GM19455 (cell line): ENCODE data around the gene GNAZ.
"Not testable (repeated sequence)": the region's sequence is repeated elsewhere in the genome, so short reads cannot be mapped to it uniquely, and the experiment has no call there.

Experiments used
- ATAC-seq: cut with Tn5 transposase; IDR thresholded peaks from one replicate; pipeline ENCODE4 v1.9.1; 2021; ENCODE audit not compliant: unreplicated experiment

GNAZ gene

DNA sequence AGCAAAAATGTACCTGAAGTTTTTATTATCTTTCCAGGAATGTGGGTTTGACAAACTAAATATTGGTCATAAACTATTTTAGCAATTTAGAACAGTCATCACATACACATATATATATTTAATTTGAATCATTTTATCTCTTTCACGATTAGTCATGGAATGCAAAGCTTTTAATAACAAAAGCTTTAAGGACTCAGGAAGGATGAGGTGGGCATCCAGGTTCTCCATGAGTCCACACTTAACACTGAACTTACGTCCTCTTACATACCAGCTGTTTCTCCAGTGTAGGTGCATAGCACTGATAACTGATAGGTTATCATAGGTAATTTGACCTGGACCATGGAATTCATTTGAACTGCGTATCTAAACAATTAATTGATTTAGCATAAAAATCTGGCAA is 28.1 kb upstream of the GNAZ start:
- ATAC-seq: no peak

DNA sequence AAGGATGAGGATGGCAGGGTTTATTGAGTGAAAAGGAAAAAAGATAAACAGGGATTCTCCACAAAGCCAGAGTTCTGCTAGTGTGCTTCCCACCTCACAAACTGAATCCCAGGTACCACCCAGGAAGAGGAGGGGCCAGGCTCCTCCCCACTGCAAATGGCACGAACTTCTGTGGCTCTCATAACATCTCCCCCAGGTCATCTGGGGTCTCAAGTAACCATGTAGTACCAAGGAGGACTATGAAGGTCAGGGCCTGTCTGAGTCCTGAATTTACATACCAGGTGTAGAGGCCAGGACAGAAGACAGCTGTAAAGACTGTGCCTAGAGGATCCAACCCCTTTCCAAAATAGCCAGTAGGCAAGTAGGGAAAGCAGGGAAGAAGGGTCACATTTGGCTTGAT is 25.7 kb upstream of the GNAZ start:
- no peak for ATAC-seq

DNA sequence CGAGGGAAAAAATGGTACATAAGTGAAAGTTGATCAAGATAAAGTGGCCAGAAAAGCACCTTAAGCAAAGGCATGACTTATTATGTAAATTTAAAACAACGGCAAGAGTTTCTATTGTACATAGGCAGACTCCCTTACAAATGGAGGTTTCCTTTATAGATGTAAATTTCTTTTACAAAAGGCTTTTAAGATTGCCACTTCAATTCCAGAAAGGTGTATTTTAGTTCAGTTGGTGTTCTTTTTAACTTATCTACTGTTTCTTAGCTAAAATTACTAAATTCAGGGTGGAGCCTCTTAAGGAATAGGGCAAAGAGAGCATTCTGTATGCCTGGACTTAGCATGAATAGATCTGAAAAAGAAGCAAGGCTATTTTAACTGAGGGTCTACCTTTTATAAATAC is 24.9 kb upstream of the GNAZ start:
- no peak for ATAC-seq

DNA sequence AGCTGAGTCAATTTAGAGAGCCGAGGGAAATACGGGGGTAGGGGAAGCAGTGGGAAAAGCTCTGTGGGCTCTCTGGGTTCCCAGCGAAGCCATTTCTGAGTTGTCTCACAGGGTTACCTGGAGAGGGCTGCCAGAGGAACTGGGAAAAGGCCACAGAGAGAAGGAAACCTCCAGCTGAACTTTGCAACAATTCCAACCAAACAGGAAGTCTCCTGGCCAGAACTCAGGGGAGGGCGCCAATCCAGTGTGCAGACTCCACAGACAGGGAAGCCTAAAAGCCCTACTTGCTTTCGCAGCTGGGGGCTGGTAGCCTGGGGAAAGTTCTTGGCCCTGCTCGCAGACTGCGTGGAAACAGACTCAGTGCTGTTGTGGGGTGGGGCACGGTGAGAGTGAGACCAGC is 23.1 kb upstream of the GNAZ start:
- no peak for ATAC-seq

DNA sequence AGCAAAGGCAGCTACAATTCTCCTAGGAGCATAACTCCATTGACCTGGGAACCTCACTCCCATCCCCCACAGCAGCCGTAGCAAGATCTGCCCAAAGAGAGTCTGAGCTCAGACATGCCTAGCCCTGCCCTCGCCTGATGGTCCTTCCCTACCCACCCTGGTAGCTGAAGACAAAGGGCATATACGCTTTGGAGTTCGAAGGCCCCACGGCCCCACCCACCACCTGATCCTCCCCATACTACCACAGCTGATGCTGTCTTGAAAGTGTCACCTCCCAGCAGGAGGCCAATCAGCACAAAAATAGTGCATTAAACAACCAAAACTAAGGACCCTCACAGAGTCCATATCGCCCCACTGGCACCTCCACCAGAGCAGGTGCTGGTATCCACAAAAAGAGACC is 22.6 kb upstream of the GNAZ start:
- no peak for ATAC-seq

DNA sequence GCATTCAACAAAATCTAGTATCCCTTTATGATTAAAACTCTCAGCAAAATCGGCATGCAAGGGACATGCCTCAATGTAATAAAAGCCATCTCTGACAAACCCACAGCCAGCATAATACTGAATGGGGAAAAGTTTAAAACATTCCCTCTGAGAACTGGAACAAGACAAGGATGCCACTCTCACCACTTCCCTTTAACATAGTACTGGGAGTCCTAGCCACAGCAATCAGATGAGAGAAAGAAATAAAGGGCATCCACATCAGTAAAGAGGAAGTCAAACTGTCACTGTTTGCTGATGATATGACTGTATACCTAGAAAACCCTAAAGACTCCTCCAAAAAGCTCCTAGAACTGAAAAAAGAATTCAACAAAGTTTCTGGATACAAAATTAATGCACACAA is 19.8 kb upstream of the GNAZ start:
- ATAC-seq: not testable (repeated sequence)

DNA sequence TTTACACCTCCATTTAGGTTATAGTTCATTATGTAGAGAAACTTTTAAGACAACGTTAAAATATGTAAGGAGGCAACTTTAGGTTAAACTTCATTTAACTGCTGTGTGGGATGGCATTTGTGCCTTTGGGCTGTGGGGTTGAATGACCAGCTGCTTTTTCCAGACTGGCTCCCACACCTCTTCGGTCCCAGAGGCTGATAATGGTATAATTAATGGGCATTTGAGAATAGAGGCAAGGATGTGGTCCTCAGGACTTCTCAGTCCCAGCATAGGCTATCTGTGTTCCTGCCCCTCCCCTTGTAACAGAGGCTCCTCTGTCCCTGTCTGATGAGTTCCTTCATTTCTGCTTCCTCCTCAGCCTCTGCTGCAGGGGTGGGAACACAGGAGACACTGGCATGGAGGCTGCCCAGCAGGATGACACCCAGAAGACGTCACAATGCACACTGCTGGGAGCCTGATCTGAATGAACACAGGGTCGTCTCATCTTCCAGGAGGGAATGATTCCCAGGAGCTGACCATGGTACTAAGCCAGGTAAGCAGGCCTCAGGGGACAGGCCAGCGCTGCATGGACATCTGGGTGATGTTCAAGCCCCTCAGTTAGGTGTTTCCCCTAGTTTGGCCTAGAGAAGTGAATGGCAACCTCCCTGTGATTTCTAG is 17.1 kb upstream of the GNAZ start:
- ATAC-seq: no peak

DNA sequence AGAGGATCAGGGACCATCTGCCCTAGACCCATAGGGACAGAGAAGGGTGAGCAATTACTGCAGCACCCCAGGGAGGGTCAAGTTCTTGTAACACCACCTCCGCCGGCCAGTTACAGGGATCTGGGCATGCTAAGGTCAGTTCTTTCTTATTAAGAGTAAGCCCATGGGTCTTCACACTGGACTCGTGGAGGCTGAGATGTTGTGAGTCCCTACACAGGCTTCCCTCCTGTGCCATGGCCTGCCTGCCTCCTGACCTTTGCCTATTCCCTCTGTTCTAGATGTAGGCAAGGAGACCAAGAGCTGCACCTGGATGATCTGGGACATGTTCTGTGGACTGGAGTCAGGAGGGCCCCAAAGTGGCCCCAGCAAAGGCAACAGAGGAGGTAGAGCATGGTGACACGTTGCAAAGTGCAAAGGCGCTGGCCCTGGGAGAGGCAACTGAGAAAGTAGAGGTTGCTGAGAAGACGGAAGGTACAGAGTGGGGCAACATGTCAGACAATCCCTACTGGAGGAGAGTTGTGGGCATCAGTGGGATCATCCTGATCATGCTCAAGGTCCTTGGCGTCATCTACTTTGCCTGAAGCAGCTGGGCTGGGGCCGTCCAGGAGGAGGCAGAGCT is 16.3 kb upstream of the GNAZ start:
- no peak for ATAC-seq

DNA sequence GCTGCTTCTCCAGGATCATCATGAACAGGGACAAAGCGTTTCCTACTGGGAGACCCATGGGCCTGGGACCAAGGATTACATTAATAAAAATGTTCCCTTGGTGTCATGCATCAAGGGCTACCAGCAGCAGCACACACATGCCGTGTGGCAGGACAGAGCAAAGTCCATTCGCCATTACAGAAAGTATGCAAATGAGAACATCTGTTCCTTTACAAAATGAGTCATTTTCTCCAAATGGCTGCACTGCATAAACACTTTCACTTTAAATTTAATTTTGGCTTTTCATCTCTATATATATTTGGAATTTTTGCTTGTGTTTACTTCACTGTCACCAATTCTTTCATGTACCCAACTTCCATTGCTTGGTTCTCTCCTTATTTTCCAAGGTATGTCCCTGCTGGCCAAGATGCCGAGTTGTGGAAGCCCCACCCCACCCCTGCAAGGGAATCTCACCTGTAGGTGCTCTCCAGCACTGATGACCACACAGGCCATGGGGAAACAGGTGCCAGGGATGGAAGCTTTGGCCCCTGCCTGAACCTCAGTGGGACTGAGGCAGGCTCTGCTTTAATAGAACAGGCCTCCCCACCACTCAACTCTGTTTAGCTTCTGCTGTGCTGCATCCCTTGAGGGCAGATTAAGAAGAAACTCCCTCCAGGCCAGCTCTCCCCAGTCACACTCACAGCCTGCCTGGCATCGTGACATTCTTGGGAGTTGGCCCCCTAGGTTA is 15.6 kb upstream of the GNAZ start:
- ATAC-seq: peak; percentile 64

DNA sequence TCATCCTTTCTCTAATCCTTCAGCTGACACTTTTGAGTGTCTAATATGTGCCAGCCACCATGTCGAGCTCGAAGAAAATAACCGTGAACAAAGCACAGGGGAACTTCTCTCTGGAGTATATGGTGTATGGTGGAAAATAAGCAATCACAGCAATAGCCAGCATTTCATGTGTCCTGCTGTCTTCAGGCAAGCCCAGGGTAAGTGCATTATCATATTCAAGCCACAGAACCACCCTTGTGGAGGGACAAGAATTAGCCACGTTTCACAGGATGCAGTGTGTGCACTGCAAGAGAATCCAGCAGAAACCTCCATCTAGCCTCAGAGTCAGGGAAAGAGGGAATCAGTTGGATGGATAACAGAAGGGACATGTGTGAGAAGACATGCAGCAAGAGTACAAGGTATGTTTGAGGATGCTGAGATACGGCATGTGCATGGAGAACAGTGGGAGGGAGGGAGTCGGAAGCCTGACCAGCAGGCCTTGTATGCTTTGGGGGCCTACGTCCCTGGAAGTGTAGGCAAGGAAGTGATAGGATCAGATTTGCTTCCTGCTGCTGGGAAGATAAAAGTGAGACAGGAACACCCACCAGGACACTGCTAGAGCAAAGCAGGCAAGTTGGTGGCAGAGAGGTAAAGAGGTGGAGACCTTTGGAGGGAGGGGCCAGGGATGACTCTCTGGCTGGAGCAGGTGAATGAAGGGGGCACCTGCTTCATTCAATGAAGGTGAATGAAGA is 14.7 kb upstream of the GNAZ start:
- no peak for ATAC-seq

DNA sequence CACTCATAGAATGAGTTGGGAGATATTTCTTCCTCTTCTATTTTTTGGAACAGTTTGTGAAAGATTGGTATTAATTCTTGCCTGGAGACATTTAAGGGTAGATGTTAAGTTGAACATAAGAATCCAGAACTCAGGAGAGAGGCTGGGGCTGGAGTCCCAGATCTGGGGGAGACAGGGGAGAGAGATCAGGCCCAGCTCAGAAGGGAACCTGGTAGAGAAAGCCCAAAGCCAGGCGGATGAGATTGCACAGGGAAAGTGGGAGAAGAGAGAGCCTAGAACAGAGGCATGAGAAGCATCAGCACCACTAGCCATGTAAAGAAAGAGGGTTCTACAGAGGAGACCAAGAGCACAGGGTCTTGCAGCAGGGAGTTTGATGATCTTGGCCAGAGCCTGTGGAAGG is 13.0 kb upstream of the GNAZ start:
- no peak for ATAC-seq

DNA sequence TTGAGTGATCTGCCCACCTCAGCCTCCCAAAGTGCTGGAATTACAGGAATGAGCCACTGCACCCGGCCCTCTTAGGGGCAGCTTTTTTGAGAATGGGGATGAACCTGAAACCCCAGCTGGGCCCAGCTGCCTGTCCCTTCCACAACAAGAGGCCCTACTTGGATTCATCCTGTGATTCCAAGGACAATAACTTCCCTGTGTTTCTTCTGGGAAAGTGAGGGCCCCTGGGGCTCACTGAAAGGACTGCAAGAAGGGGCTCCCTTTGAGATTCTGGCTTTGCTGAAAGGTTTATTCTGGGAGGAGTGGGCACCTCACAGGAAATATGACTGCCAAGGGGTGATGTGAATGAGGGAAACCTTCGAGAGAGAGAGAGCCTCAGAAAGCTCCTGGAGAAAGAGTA is 12.3 kb upstream of the GNAZ start:
- ATAC-seq: no peak

DNA sequence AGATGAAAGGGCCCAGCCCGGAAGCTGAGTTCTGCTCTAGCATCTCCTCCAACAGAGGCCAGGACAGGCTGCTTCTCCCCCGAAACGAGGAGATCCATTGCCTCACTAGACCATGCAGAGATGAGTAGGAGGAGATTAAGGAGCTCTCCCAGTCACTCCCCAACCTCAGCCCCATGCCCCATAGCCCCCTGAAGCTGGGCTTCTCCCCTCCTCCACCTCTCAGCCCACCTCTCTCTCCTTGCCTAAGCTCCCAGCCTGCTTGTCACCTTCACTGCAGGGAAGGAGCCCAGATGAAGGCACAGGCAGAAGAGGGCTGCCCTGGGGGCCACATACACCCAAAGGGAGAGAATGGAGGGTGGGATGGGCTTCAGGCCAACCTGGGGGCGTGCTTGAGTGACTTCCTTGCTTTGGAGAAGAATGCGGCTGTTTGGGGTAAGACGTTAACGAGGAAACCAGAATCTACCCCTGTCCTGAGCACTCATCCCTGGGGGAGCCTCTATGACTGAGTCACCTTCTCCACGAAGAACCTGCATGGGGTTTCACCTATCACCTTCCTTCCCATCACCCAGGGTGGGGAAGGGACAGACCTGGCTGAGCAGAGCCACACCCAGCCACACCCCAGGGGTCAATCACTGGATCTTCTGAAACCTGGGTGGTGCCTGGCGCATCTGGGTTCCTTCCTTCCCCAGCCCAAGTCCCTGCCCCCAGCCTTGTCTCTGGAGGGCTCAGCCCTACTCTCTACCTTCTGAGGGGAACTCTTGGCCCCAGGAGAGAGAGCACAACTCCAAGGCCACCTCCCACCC is 11.6 kb upstream of the GNAZ start:
- ATAC-seq: no peak

DNA sequence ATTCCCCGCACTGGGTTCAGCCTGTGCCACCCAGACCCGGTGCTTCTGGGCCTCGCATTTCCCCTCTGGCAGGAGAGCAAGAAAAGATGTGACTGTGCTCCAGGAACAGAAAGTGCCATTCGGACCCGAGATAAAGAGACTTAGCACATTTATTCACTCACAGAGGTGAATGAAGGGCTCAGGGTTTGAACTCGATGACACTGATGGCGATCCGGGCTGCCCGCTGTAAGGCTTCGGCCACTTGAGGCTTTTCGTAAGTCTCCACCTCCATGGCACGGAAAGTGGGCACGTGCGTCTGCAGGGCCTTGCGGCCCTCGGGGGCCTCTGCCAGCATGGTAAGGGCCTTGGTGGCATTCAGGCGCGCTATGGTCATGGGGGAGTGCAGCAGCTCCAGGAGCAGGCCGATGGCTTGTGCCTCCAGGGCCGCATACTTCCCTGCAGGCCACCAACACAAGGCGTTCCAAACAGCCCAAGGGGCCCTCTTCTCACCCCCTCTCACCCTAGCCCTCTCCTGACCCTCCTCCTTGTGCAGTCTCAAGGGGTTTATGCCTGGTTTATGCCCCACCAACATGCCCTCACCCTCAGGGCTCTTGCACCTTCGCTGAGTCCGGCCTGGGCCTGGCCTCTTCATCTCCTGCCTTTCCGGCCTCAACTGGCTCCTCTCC is 10.9 kb upstream of the GNAZ start:
- no peak for ATAC-seq

DNA sequence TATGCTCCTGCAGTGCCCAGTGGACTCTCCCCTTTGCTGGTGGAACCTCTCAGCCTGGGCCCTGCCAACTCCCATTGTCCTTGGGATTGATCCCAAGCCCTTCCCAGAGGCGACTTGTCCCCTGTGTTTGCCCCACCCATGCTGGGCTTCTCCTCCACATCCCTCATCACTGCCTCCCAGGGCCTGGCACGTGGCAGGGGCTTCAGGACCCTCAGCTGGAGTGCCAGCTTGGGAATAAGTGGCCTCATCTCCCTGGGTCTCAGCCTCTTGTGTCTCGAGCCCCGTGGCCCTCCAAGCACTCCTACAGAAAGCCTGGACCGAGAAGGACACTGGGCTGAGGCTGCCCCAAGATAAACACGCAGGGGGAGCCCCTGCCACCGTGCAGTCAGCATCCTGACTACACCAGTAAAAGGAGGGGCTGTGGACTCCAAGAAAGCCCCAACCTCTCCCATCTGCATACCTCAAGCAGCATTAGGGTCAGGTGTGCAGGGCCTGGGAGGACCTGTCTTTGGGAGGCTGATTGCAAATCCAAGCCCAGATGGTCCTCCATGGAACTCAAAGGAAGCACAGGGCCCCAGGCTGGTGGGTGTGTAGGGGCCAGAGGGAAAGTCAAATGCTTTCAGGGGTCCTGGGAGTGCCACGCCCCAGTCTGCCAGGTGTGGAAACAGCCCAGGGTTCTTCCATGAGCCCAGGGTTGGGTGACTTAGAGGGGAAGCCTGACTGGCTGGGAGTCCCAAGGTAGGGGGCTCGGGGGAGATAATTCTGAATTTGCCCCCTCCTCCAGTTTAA is 9.5 kb upstream of the GNAZ start:
- ATAC-seq: no peak

DNA sequence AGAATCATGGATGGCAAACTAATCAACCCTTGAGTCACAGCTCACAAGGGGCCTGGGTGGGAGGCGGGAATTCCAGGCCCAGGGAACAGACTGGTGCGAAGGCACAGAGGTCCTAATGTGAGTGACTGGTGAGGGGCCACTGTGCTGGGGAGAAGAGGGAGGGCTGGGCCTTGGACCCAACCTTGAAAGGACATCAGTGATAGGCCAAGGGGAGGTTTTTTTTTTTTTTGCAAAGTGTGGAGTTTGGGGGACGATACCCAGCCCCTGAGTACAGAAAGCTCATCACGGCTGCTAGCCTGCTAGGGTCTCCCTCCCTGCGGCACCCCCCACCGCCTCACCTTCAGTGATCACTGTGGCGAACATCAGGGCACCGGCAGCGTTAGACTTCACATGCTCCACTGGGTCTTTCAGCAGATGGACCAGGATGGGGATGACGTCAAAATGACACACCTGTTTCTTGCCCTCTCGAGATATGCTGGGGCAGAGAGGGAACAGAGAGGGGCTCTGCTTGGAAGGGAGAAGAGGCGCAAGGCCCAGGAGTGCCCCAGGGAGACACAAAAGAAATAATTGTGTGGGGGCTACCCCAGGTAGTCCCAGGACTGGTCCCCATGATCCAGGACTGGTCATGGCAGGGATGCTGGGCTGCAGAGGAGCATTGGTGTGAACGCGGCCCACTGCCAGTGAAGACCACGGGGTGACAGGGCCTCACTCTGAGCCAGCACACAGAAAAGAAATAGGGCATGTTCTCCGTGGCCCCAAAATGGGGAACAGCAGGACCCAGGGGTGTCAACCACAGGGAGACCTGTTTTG is 8.6 kb upstream of the GNAZ start:
- no peak for ATAC-seq

DNA sequence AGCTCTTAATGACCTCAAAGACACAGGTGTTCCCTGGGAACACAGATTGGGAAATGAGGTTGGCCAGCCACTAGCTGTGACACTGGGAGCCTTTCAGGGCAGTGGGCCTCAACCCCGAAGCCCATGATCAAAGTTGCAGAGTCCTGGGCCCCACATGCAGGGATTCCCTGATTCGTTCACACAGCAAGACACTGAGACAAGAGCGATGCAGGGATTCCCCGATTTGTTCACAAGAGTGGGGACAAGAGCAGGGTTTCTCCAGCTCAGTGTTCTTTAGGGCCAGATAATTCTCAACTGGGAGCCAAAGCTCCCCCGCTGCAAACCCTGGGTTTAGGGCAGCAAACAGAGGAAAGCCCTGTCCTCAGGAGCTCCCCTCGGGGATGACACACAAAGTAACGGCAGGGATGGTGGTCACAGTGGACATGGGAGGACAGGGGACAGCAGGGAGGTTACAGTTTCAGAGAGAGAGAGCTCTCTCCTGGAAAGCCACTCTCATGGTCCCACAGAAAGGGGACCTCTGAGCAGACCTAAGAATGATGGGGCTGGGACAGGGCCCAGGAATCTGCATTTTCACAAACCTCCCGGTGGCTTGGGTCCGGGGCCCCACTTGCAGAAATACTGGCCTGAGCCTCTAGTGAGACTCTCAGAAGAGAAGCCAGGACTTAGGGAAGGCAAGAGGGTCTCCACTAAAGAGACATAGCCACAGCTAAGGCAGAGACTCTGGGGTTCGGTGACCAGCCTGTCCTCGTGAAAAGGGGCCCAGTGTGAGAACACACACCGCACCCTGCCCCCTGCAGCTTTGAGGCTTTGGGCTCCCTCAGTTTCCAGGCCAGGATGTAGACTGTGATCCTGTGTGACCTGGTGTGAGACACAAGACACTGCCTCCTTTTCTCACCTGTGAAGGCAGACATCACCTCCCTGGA is 7.4 kb upstream of the GNAZ start:
- ATAC-seq: no peak
